Muscle layer of duodenum (tissue), 2 donors: Measurements from ENCODE around the gene TMEM203.

Experiments used
- H3K27ac ChIP-seq: one replicate; pipeline ENCODE4 v1.7.0; 2013; ENCODE audit warnings: mild to moderate bottlenecking, low read length
- H3K27me3 ChIP-seq: one replicate; pipeline ENCODE4 v1.7.0; 2013; ENCODE audit warnings: low read depth, mild to moderate bottlenecking, control low read depth, low read length
- H3K36me3 ChIP-seq, 2 donors: one replicate each; pipeline ENCODE4 v1.7.0; 2013; ENCODE audit warnings: low read length in 2 of 2, control low read depth in 1 of 2, mild to moderate bottlenecking in 1 of 2; ENCODE audit not compliant: insufficient read depth in 2 of 2, control insufficient read depth in 1 of 2
- H3K4me1 ChIP-seq, 2 donors: one replicate each; pipeline ENCODE4 v1.7.0; 2013; ENCODE audit warnings: low read length in 2 of 2, mild to moderate bottlenecking in 2 of 2, control low read depth in 1 of 2, moderate library complexity in 1 of 2; ENCODE audit not compliant: insufficient read depth in 2 of 2, control insufficient read depth in 1 of 2
- H3K4me3 ChIP-seq, 2 donors: one replicate each; pipeline ENCODE4 v1.7.0; 2013; ENCODE audit warnings: low read length in 2 of 2, low read depth in 1 of 2, mild to moderate bottlenecking in 1 of 2
- H3K9me3 ChIP-seq, 2 donors: one replicate each; pipeline ENCODE4 v1.7.0; 2013; ENCODE audit warnings: low read length in 2 of 2, control low read depth in 1 of 2, mild to moderate bottlenecking in 1 of 2; ENCODE audit not compliant: control insufficient read depth in 1 of 2
- donor health status: healthy.

Gene TMEM203, protein sequence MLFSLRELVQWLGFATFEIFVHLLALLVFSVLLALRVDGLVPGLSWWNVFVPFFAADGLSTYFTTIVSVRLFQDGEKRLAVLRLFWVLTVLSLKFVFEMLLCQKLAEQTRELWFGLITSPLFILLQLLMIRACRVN

DNA sequence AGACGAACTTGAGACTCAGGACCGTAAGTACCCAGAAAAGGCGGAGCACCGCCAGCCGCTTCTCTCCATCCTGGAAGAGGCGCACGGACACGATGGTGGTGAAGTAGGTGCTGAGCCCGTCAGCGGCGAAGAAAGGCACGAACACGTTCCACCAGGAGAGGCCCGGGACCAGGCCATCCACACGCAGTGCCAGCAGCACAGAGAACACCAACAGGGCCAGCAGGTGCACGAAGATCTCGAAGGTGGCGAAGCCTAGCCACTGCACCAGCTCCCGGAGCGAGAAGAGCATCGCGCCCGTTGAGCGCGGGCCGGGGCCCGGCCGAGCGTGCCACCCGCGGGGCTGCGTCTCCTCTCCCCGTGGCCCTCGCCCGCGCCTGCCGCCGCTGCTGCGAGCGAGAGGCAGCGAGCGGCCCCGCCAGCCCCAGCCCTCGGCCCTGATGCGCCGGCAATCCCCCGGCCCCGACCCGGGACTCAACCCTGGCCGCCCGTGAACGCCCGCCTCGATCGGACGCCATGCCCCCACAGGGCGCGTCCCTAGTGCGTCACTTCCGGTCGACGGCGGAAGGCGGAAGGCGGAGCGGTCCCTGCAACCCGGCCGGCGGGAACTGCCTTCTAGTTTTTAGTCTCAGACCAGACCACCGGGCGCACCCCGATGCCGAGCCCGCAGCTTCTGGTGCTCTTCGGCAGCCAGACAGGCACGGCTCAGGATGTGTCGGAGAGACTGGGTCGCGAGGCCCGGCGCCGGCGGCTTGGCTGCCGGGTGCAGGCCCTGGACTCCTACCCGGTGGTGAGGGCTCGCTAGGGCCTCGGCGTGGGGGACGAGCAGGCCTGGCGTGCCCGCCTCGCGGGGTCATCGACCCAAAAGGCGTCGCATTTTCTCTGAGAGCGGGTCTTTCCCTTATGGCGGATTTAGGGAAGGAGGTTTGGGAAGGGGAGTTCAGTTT, at the start of gene TMEM203, which contains the start of gene NDOR1:
Gene TMEM203 (minus strand): TSS at position 523 of the 944 bp plus-strand sequence. CDS start 234 bp downstream, at position 289.
Gene NDOR1 (plus strand): TSS at position 575 of the 944 bp plus-strand sequence. CDS start 78 bp downstream, at position 653.
- Histone ChIP-seq H3K27me3 (no peaks in the 10 kb centered on the region), H3K36me3 (peaks cover 0 to 10% of the 10 kb centered on the region in 2 donors), H3K4me1 (peaks cover 21 to 58% of the 10 kb centered on the region in 2 donors), H3K4me3 (peak within 1 kb of the TSS; percentile 84 to 98), H3K27ac (peak within 1 kb of the TSS; percentile 69), H3K9me3 (no peaks in the 10 kb centered on the region)

DNA sequence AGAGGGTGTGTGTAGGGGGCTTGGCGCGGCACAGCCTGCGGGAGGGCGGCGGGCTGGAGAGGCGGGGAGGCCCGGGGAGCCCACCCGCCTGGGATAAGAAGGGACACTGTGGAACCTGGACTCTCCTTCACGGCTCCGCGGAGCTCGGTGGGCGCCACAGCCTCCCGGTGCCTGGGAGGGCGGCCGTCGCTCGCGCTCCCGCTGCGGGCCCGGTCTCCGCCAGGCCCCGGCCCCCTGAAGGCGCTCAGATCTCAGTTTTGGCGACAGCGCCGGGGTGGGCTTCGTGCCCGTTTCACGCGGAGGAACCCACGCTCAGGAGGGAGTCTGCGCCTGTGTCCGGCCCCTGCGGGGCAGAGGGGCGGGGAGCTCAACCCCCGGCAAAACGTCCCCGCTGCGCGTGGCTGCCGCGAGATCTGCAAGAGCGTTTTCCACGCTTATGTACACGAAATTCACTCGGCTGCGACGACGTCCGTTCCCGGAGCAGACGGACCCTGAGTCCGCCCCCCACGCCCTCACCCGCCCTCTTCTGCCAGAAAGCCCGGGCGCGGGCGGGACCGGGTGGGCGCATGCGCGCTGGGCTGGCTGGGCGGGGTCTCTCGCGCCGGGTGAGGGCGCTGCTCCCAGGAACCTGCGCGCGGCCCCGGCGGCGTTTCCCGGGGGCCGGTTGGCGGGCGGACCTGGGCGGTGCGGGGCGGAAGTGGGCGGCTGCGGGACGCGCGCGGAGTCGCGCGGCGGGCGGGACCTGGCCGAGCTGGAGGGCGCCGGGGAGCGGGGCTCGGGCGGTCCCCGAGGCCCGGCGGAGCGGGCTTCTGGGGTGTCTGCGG, 49.4 kb upstream of the TMEM203 start, which contains the start of gene NELFB:
Gene NELFB (plus strand): TSS at position 704 of the 824 bp plus-strand sequence.
- Histone ChIP-seq H3K27me3 (no peaks in the 10 kb centered on the region), H3K36me3 (peaks cover 11 to 19% of the 10 kb centered on the region in 2 donors), H3K4me3 (peak within 1 kb of the TSS; percentile 81 to 99), H3K4me1 (peaks cover 9 to 23% of the 10 kb centered on the region in 2 donors), H3K27ac (peak within 1 kb of the TSS; percentile 23), H3K9me3 (no peaks in the 10 kb centered on the region)

DNA sequence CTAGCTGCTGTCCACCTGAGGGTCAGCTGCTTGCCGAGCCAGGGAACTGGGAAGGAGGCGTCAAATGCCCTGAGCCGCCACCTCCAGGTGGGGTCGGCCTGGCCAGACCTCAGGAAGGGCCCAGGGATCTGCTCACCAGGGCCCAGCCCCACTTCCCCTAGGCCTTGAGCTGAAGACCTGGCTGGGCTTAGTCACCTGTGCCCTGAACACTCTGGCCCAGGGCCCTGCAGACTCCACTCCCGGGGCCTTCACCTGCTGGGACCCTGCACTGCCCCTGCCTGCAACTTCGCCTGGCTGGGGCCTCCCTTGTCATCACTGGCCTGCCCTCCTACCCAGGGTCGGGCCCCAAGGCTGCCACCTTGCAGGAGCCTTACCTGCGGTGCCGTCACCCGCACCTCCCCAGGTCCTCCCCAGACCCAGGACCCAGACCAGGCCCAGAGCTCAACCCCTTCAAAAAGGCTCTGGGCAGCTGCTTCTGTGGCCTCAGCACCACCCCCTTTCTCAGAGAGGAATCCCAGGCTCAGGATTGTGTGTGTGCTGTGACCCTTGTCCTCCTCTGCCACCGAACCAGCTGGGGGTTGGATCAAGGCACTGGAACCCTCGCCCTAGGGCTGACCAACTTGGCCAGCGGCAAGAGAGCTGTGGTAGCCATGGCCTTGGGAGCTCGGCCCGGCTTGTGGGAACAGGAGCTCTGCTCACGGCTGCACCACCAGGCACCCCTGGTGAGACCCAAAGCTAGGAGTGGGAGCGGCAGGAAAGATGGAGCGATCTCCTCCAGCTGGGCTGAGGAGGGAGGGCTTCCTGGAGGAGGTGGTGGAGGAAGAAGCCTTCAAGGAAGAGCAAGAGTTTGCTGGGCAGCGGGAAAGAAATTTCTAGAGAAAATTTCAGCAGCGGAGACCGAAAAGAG, 48.5 kb upstream of the TMEM203 start:
- Histone ChIP-seq H3K27me3 (no peaks in the 10 kb centered on the region), H3K27ac (peak overlapping the region; percentile 23), H3K9me3 (no peaks in the 10 kb centered on the region), H3K4me3 (peak overlapping the region; percentile 60 to 99), H3K36me3 (peaks cover 10 to 15% of the 10 kb centered on the region in 2 donors), H3K4me1 (peaks cover 9 to 23% of the 10 kb centered on the region in 2 donors)

DNA sequence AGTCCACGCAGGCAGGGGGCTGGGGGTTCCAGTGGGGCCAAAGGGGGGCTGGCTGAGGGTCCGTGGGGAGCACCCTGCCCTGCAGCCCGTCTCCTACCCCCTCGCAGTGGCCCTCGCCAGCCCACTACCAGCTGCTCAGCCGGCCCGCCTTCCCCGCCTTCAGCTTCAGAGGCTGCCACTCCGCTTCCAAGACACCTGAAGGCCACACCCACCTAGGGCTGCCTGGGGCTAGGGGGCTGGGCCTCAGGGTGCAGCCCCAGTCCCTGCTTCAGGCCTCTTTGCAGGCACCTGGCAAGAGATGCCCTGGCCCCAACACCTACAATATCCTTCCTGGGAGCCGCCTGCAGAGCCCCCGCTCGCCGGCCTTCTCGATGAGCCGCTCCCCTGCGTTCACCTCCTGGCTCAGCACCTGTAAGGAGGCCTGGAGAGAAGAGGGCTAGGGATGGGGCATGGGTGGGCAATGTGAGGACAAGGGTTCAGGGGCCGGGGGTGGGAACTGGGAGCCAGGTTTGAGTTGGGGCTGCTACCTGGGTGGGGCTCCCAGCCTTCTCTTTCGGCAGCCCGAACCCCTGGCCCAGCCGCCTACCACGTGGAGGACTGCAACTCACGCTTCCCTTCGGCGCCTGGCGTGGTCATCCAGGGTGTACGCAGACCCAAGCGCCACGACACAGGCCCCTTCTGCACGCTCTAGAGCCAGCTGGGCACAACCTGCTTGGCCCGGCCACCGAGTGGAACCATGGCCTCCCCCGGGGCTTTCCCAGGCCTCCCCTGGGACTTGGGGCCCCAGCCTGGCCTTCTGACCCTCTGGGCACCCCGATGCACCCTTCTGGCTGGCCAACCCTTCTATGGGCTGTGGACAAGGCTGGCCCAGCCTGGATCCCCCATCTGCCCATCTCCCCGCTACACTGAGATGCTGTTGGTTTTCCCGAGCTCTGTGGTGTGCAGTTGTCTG, 47.4 kb upstream of the TMEM203 start:
- no peak overlapping the region for H3K27ac ChIP-seq
- H3K4me3 ChIP-seq = no peak overlapping the region
- no peaks in the 10 kb centered on the region for H3K9me3 ChIP-seq
- H3K4me1 ChIP-seq = peaks cover 9 to 23% of the 10 kb centered on the region in 2 donors
- no peaks in the 10 kb centered on the region for H3K27me3 ChIP-seq
- peaks cover 5 to 9% of the 10 kb centered on the region in 2 donors for H3K36me3 ChIP-seq

DNA sequence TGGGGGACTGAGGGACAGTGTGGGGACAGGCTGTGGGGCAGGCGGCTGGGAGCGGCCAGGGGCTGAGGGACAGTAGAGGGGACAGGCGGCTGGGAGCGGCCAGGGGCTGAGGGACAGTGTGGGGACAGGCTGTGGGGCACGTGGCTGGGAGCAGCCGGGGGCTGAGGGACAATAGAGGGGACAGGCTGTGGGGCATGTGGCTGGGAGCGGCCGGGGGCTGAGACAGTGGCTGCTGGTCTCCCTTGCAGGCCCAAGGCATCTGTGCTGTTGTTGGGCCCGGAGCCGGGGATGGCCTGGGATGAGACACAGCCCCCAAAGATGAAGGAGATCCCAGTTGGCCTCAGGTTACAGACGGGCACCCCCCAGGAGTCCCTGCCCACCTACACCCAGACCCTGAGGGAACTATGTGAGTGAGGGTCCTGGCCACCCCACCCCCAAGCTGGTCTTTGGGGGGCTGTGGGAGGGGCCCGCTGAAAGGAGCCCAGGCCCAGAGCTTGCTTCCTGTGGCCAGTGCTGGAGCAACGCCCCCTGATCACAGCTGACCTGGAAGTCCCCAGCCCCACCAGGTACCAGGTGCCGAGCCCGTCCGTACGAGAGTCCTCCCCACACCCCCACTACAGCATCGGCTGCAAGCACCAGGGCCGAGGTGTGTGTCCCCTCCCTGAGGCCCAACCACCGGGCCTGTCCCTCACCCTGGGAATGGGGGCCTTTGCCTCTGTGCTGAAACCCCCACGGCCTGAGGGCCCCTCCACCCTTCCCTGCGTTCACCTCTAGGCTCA, 46.2 kb upstream of the TMEM203 start:
- peaks cover 7 to 19% of the 10 kb centered on the region in 2 donors for H3K4me1 ChIP-seq
- no peaks in the 10 kb centered on the region for H3K9me3 ChIP-seq
- H3K27ac ChIP-seq = no peak overlapping the region
- H3K4me3 ChIP-seq = no peak overlapping the region
- no peaks in the 10 kb centered on the region for H3K27me3 ChIP-seq
- H3K36me3 ChIP-seq = peaks cover 2 to 5% of the 10 kb centered on the region in 2 donors

DNA sequence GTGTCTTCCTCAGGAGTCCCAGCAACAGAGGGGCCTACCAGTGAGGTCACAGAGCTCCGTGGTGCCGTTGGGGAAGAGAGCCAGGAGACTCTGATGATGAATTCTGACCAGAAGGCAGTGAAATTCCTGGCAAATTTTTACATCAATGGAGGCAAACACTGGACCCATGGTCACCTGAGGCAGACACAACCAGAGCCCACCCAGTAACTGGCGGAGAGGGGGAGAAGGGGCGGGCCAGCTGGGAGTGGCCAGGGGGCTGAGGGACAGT, 45.7 kb upstream of the TMEM203 start, which contains the start of gene STPG3:
Gene STPG3 (plus strand): TSS at position 93 of the 268 bp plus-strand sequence. CDS start 1 bp downstream, at position 94.
- peaks cover 2 to 13% of the 10 kb centered on the region in 2 donors for H3K4me1 ChIP-seq

DNA sequence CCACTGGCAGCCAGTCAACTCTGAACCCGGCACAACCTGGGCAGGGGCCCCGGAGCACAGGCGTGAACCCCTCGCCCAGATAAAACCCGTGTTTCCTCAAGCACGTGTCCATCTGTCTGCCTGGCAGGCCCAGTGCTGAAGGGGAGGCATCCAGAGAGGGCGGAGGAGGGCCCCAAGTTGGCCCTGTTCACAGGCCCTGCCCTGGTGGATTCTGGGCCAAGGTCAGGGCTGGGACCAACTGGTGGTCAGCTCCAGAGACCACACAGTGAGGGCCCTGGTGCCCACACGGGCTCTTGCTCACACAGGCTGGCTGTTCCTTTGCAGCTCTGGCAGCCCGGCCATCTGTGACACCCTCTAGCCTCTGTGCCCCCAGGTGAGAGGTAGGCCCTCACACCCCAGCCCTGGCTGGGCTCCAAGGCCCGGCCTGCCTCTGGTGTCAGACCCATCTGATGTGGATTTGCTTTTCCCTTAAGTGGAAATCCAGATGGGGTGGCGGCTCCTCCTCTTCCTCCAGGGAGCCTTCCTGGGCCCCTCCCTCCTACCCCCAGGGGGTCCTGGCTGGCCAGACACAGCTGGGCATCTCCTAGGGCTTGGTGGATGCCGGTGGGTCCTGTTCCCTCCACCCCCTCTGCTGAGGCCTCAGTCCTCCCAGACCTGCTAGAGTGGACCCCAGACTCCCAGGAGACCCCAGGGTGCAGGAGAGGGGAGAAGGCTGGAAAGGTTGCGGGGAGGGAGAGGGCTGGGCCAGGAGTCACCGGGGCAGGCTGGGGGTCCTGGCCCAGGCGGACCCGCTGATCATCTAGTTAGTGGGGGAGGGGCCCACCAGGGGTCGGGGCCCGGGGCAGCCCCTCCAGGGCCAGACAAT, 45.1 kb upstream of the TMEM203 start:
- no peaks in the 10 kb centered on the region for H3K9me3 ChIP-seq
- H3K36me3 ChIP-seq = no peaks in the 10 kb centered on the region
- no peak overlapping the region for H3K27ac ChIP-seq
- peaks cover 0 to 8% of the 10 kb centered on the region in 2 donors for H3K4me1 ChIP-seq
- no peaks in the 10 kb centered on the region for H3K27me3 ChIP-seq
- H3K4me3 ChIP-seq = no peak overlapping the region

More for the DNA sequence above, 45.7 kb upstream of the TMEM203 start, which contains the start of gene STPG3:
- Histone ChIP-seq H3K4me3 (no peak within 1 kb of the TSS), H3K36me3 (no peaks in the 10 kb centered on the region), H3K9me3 (no peaks in the 10 kb centered on the region), H3K27ac (no peak within 1 kb of the TSS), H3K27me3 (no peaks in the 10 kb centered on the region)

DNA sequence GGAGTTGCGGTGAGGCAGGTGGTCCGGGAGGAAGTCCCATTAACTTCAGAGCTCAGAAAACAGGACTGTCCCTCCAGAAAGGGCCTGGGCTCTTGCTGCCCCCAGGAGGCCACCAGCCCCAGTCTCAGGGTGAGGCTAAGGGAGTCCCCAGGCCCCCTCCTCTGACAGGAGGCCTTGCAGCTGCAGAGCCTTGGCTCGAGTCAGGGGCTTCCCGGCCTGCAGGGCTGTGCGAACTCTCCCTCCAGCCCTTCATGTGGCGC, 42.4 kb upstream of the TMEM203 start:
- peaks cover 0 to 12% of the 10 kb centered on the region in 2 donors for H3K4me1 ChIP-seq
- no peak overlapping the region for H3K27ac ChIP-seq
- H3K27me3 ChIP-seq = no peaks in the 10 kb centered on the region
- no peaks in the 10 kb centered on the region for H3K9me3 ChIP-seq
- H3K36me3 ChIP-seq = peaks cover 0 to 8% of the 10 kb centered on the region in 2 donors
- no peak overlapping the region for H3K4me3 ChIP-seq
